Gastrocnemius medialis (tissue), 4 donors: ENCODE results near the gene MAFF. TPM values are rescaled to one million over a fixed set of nuclear protein-coding genes. Genes with fewer than 3 reads are reported as not detected.
A peak's percentile ranks its signal among the peaks of the same experiment; 100 is the strongest.
"Not testable (repeated sequence)": the region's sequence is repeated elsewhere in the genome, so short reads cannot be mapped to it uniquely, and the experiment has no call there.

Source experiments
- ATAC-seq, 2 donors: fragments of 150-250 bp; one replicate each; pipeline ENCODE4 v1.9.1; 2016
- DNase-seq, 2 donors: peaks; one replicate each; pipeline ENCODE4 v3.0.0-alpha.2; 2019
- H3K27ac ChIP-seq, 4 donors: fragments of 200-600 bp; sonication (generic); 1 replicate in 1 of 4; 2 replicates in 3 of 4; pipeline ENCODE4 v1.5.1; 2016 to 2018; ENCODE audit warnings: mild to moderate bottlenecking in 2 of 4, moderate library complexity in 1 of 4
- H3K27me3 ChIP-seq, 3 donors: fragments of 200-600 bp; sonication (generic) in 2 of 3; 1 replicate in 1 of 3; 2 replicates in 2 of 3; pipeline versions ENCODE4 v1.5.1 to v1.6.0; 2016 to 2019; ENCODE audit warnings: mild to moderate bottlenecking in 1 of 3, moderate library complexity in 1 of 3
- H3K36me3 ChIP-seq, 2 donors: fragments of 200-600 bp; sonication (generic) in 1 of 2; one replicate each; pipeline ENCODE4 v1.5.1; 2017 to 2018
- H3K4me1 ChIP-seq, 2 donors: fragments of 200-600 bp; sonication (generic) in 1 of 2; one replicate each; pipeline ENCODE4 v1.5.1; 2016 to 2017; ENCODE audit warnings: mild to moderate bottlenecking in 2 of 2
- H3K4me3 ChIP-seq, 4 donors: fragments of 200-600 bp; sonication (generic) in 3 of 4; 1 replicate in 1 of 4; 2 replicates in 3 of 4; pipeline ENCODE4 v1.5.1; 2016 to 2019; ENCODE audit warnings: mild to moderate bottlenecking in 2 of 4
- H3K9me3 ChIP-seq, 3 donors: fragments of 200-600 bp; sonication (generic) in 2 of 3; 1 replicate in 1 of 3; 2 replicates in 2 of 3; pipeline ENCODE4 v1.5.1; 2016 to 2019
- POLR2A ChIP-seq, 2 donors: fragments of 450-650 bp; IDR thresholded peaks; one replicate each; pipeline ENCODE4 v1.6.1; 2017; ENCODE audit warnings: antibody characterized with exemption in 2 of 2, mild to moderate bottlenecking in 2 of 2, moderate library complexity in 2 of 2
- in situ Hi-C, 4 donors: fragments of 200-750 bp; cut with MboI; loops; one replicate each; pipeline versions ENCODE4 v1.15.0 to v1.8.0; 2017; ENCODE audit warnings: low sequenced_read_pairs in 4 of 4
- intact Hi-C: fragments of 100-400 bp; cut with DNase I; formaldehyde crosslinking; loops from one replicate; pipeline ENCODE4 v1.15.1; 2023; ENCODE audit warnings: low total_unique reads
- total RNA-seq, 4 donors: library from RNA; depleted of rRNA; stranded (reverse); fragments of >200 nt; gene quantifications; one replicate each; pipeline versions ENCODE4 v1.1.0 to v1.2.3, GENCODE V29; 2016
- TF ChIP-seq, protein P1 (sequence below), 5 experiments: fragments of 450-650 bp in 3 of 5; fragments of 200-600 bp in 2 of 5; sonication (generic) in 2 of 5; IDR thresholded peaks in 4 of 5; conservative IDR thresholded peaks in 1 of 5; 1 replicate in 4 of 5; 2 replicates in 1 of 5; pipeline ENCODE4 v1.5.1; 2016 to 2019; ENCODE audit warnings: antibody characterized with exemption in 5 of 5, mild to moderate bottlenecking in 3 of 5, moderate library complexity in 3 of 5

MAFF gene
- 100 to 1,000 TPM in 1 of 4 donors, 10 to 100 TPM in 3; 19.3 to 448 (median 33.4) TPM for total RNA-seq

GRCh38 chr22:38201711-38202436 is at the start of gene MAFF:
Gene MAFF, plus strand, starts transcription at chr22:38201994. Its CDS starts 11,860 bp downstream, at chr22:38213854.
- peak; percentile 78 to 85 for ATAC-seq
- intact Hi-C loops = loop anchor here (1.0 to 10.0 kb wide), 5 partner anchors 21 to 133 kb away; partner anchors contain the start of genes BAIAP2L2, CSNK1E, PLA2G6 and TMEM184B

GRCh38 chr22:38153821-38154562 is 47.8 kb upstream of the MAFF start:
- DNase-seq (no peak), ATAC-seq (no peak)
- intact Hi-C loops = no loop called here
- Histone ChIP-seq H3K4me1 (peaks cover 0 to 2% of the 10 kb centered on the region in 2 donors), H3K27ac (no peak overlapping the region), H3K36me3 (no peaks in the 10 kb centered on the region), H3K9me3 (no peaks in the 10 kb centered on the region), H3K27me3 (no peaks in the 10 kb centered on the region), H3K4me3 (no peak overlapping the region)
- TF ChIP-seq POLR2A (IDR thresholded peaks at IDR 0.05) = no peak
- TF ChIP-seq, protein P1, sequence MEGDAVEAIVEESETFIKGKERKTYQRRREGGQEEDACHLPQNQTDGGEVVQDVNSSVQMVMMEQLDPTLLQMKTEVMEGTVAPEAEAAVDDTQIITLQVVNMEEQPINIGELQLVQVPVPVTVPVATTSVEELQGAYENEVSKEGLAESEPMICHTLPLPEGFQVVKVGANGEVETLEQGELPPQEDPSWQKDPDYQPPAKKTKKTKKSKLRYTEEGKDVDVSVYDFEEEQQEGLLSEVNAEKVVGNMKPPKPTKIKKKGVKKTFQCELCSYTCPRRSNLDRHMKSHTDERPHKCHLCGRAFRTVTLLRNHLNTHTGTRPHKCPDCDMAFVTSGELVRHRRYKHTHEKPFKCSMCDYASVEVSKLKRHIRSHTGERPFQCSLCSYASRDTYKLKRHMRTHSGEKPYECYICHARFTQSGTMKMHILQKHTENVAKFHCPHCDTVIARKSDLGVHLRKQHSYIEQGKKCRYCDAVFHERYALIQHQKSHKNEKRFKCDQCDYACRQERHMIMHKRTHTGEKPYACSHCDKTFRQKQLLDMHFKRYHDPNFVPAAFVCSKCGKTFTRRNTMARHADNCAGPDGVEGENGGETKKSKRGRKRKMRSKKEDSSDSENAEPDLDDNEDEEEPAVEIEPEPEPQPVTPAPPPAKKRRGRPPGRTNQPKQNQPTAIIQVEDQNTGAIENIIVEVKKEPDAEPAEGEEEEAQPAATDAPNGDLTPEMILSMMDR (IDR thresholded peaks at IDR 0.05 in 4 of 5, conservative IDR thresholded peaks at IDR 0.05 in 1 of 5) = no peak
- in situ Hi-C loops = no loop called here

More at GRCh38 chr22:38201711-38202436, at the start of gene MAFF:
- H3K4me1 ChIP-seq = peaks cover 15 to 25% of the 10 kb centered on the region in 2 donors
- peak within 1 kb of the TSS; percentile 95 to 100 (median 96) for H3K27ac ChIP-seq
- no peaks in the 10 kb centered on the region for H3K9me3 ChIP-seq
- in situ Hi-C loops = no loop called here
- DNase-seq = peak; percentile 95 to 97
- H3K4me3 ChIP-seq = peak within 1 kb of the TSS; percentile 69 to 91 (median 80)
- H3K36me3 ChIP-seq = no peaks in the 10 kb centered on the region
- no peaks in the 10 kb centered on the region for H3K27me3 ChIP-seq
- TF ChIP-seq, protein P1 (IDR thresholded peaks at IDR 0.05 in 4 of 5, conservative IDR thresholded peaks at IDR 0.05 in 1 of 5) = no peak
- TF ChIP-seq POLR2A (IDR thresholded peaks at IDR 0.05) = peak; percentile 96 to 98

DNA sequence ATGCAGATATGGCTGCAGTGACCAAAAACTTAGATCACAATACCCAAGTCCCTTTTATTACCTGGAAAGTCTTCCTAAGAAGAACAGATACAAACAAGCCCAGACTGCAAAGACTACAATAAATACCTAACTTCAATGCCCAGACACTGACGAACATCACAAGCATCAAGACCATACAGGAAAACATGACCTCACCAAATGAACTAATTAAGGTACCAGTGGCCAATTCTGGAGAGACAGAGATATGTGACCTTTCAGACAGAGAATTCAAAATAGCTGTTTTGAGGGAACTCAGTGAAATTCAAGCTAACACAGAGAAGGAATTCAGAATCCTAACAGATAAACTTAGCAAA is 47.3 kb upstream of the MAFF start:
- H3K36me3 ChIP-seq, DNase-seq, ATAC-seq, in situ Hi-C loops, H3K9me3 ChIP-seq, H3K27ac ChIP-seq, H3K4me3 ChIP-seq, H3K4me1 ChIP-seq, intact Hi-C loops, H3K27me3 ChIP-seq: not testable (repeated sequence)

GRCh38 chr22:38155703-38156102 is 46.1 kb upstream of the MAFF start:
- in situ Hi-C loops = no loop called here
- H3K27ac ChIP-seq = no peak overlapping the region
- H3K4me1 ChIP-seq = peaks cover 0 to 2% of the 10 kb centered on the region in 2 donors
- DNase-seq = no peak
- H3K36me3 ChIP-seq = no peaks in the 10 kb centered on the region
- H3K4me3 ChIP-seq = no peak overlapping the region
- no peak for ATAC-seq
- TF ChIP-seq POLR2A (IDR thresholded peaks at IDR 0.05) = no peak
- TF ChIP-seq, protein P1 (IDR thresholded peaks at IDR 0.05 in 4 of 5, conservative IDR thresholded peaks at IDR 0.05 in 1 of 5) = no peak
- intact Hi-C loops = no loop called here
- H3K9me3 ChIP-seq = no peaks in the 10 kb centered on the region
- H3K27me3 ChIP-seq = no peaks in the 10 kb centered on the region
